Activated CD8-positive, alpha-beta memory T cell treated with anti-CD3 and anti-CD28 coated beads for 48 hours (primary cell): ENCODE measurements around the gene MPO.

Experiments
- DNase-seq, 3 experiments: peaks; one replicate each; pipeline ENCODE4 v3.0.0-alpha.2; 2020; ENCODE audit warnings: low read depth in 2 of 3, low spot score in 2 of 3

MPO gene

DNA sequence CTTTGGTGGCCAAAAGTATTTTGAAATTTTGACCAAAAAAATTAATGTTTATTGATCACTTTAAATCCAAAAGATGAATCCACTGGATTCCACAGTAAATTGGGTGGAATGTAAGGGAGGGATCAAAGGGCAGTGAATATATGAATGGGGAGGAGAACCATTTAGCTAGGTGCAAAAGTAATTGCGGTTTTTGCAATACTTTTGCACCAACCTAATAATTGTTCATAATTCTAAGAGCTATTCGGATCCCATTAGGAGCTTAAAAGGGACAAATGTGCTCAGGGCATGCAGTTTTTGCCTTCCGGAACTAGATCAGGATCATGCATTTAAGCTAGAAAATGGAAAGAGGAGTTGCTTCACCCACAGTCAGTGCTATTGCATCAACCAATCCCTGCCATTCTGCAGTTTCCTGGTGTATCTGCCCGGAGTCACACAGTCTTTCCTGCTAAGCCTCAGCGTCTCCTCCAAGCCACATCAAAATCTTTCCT is 42.5 kb downstream of the MPO start, which contains the start of gene LPO:
LPO (plus strand) TSS at position 438 of the 488 bp plus-strand sequence. CDS start 4,396 bp downstream, outside the sequence.
- DNase-seq, result no peak

DNA sequence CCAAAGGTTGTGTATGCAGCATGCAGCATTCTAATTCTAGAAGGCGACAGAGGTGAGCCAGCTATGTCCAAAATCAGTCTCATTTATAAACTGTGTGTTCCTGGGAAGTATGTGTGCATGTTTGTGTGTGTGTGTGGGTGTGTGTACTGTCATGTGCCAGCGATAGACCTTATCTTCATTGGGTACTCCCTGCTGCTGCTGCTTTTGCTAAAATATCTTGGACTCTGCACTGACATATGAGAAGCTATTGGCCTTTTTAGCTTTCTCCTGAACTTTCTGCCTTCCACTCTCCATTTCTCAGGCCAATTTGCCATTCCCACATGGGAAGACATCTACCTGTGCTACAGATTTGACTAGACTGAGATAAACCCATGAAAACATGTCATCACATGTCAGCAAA is 44.3 kb downstream of the MPO start:
- no peak for DNase-seq

DNA sequence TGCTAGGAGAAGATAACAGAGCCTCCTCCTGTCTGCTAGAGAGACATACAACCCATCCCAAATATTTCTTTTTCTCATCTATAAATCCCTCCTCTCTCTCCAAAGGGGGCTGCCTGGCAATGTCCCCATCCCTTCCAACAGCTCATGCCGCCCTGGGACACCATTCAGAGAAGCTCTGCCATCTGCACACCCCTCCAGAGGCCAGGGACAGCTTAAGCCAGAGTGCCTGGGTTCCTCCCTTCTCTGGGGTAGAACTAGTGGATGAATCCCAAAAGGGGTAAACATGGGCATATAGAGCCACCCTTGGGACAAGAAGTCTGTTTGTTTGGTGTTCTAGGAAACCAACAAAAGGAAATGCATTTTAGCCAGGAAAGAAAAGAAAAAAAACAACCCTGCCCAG is 44.9 kb downstream of the MPO start:
- no peak for DNase-seq

DNA sequence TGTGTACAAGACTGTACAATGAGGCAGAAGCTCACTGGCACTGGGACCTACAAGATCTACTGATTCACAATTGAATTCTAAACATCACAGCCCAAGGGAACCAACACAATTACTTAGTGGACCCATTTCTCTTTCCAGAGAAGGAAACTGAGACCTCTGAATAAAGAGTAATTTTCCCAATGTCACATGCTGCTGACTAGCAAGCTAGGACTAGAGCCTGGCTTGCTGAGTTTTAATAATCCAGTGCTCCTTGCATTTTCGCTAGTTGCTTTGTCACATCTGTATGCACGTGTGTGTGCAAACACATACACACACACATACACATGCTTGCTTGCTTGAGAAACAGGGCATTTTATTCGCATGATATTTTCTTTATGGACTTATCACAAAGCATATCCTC is 46.2 kb downstream of the MPO start:
- DNase-seq, result no peak

DNA sequence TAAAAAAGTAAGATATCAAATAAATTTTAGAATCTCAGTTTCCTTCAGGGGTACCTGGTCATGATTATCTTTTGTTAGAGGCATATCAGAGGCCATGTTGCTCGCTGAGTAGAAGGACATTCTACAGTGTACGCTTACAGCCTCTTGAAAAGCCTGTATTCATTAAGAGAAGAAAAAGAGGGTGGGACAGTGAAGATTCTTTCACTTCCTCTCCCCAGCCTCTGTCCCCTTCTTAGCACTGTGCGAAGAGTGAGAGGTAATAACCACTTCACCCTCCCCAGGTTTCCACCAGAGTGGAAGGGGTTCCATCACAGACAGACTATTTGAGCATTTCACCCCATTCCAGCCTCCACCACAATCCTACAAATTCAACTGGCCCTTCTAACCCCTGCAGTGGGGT is 47.2 kb downstream of the MPO start:
- DNase-seq, result no peak

DNA sequence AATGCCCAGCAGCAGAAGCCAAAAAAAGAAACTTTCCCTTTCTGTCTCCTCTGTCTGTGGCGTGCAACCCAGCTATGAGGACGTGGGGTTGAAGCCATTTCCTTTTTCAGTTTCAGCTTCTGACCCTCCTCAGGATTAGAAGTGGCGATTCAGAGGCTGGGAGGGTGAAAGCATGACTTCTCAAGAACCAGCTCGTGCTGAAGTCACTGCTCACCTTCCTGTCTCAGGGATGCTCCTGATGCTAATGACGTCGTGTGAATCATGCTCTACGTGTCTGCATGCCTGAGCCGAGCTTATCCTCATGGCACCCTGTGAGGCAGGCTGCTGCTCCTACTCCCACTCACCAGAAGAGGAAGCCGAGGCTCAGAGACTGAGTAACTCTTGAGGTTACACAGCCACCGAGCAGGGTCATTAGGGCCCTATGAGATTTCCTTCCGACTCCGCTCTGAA is 48.0 kb downstream of the MPO start:
- DNase-seq, result no peak

DNA sequence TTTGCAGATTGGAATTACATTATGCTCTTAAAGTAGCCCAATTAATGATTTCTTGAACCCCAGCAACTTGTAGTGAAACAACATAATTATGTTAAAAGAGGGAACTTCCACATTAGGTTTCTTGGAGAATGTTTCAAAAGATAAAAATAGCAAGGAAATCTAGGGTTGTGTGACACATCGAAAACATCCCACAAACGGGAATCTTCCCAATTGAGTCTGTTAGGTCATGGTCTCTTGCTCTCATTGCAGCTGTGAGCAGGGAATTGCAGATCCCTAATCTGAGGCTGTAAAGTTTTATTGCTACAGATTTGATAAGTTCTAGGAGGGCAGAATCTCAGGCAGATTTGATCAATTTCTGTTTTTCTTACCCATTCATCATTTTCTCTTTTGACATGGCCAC is 49.1 kb downstream of the MPO start:
- no peak for DNase-seq

DNA sequence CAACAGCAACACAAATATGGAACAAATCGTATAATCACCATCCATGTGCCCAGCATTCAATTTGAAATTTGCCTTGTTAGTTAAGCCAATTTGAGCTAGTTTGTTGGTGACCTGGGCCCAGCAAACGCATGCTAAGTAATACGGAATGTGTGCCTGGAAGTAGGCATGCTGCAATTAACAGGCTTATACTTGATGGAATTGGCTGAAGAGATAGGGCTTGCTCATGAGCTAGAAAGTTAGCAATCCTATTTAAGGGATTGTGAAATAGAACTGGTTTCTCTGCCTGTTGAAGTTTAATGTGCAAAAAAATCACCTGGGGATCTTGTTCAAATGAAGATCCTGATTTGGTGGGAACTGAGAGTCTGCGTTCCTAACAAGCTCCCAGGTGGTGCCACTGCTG is 50.9 kb downstream of the MPO start:
- DNase-seq, result no peak

DNA sequence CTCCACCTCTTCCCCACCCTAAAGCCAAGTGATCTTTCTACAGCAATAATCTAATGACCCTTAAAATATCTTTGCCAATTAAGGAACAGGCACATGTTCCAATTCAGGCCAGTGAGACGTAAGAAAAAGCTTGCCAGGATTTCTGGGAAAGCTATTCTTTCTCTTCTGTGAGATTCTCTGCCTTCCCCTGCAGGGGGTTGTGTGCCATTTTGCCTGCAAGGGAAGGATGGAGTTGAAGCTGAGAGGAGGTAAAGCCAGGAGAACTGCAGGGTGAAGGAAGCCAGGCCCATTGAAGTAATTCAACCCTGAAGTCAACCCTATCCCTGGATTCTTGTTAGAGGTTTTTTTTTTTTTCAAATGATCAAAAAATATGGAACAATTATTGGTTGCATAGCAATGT is 51.4 kb downstream of the MPO start:
- DNase-seq, result no peak

DNA sequence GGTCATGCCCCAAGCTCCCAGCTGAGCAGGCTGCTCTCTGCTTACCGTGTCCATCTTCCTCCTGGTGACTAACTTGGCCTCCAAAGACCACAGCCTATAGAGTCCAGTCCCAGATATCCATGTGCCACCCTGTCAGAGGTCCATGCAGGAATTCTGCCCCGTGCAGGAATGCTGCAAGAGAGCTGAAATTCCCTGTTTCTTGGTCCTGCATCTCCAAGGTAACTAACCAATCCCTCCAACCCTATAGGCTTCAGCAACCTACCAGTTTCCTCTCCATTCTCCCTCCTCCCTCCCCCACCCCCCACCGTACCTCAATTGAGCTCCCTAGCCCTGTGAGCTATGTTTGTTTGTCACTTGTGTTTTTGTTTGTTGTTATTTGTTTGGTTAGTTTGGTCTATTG is 52.1 kb downstream of the MPO start:
- DNase-seq, result no peak

DNA sequence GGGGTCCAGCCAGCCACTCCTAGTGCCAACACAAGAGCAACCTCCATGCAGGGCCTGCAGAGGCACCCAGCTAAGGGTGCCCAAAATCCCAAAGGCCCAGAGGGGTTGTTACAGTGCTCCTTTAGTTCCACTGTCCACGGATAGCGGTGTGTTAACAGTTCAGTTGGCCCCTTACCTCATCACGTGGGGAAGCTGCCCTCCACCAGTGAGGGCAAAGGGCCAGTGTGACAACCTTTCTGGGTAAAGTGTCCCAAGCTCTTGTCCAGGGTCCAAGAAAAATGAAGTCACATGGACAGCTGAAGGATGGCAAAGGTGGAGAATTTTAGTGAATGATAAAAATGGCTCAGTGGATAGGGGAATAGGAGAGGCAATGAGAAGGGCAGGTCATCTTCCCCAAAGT is 53.0 kb downstream of the MPO start:
- DNase-seq, result no peak

DNA sequence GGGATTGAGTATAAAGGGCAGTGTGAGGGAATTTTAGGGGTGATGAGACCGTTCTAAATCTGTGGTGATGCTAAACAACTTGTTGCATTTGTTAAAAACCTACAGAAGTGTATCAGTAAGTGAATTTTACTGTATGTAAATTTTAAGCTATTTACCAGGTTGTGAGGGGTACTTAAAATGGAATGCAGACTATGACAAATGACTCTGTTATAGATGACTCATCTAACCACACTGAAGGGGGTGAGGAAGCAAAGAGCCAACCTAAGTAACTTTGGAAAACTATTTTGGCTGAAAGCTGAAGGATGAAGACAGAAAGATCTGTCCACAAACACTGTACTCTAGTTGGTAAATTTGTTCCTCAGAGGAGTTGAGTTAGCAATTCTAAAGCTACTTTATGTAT is 56.4 kb downstream of the MPO start:
- no peak for DNase-seq
